GM23338 (cell line): ENCODE results near the gene TNFRSF6B. TPM values are rescaled to one million over a fixed set of nuclear protein-coding genes. Genes with fewer than 3 reads are reported as not detected.

Experiments
- ATAC-seq: fragments of 200-7000 bp; cut with Tn5 transposase; 3 replicates; pipeline ENCODE4 v1.9.1; 2020
- DNase-seq: peaks from one replicate; pipeline ENCODE4 v3.0.0-alpha.2; 2015; ENCODE audit warnings: low spot score
- H2AFZ ChIP-seq: fragments of 200-600 bp; sonication (generic); 2 replicates; pipeline ENCODE4 v1.8.0; 2016; ENCODE audit warnings: antibody characterized with exemption, mild to moderate bottlenecking, moderate library complexity
- H3F3A ChIP-seq: fragments of 200-600 bp; sonication (generic); replicated peaks from 2 replicates; pipeline ENCODE4 v1.8.0; 2017; ENCODE audit warnings: antibody characterized with exemption, mixed run types, low read depth
- H3K27ac ChIP-seq: fragments of 200-600 bp; sonication (generic); 2 replicates; pipeline ENCODE4 v1.6.1; 2016; ENCODE audit warnings: low read depth
- H3K27me3 ChIP-seq: fragments of 200-600 bp; sonication (generic); 2 replicates; pipeline ENCODE4 v1.8.0; 2016; ENCODE audit warnings: mild to moderate bottlenecking, mixed run types, moderate library complexity; ENCODE audit not compliant: insufficient read depth
- H3K36me3 ChIP-seq: fragments of 200-600 bp; sonication (generic); 2 replicates; pipeline ENCODE4 v1.8.0; 2016; ENCODE audit warnings: mild to moderate bottlenecking; ENCODE audit not compliant: insufficient read depth
- H3K4me1 ChIP-seq: fragments of 200-600 bp; sonication (generic); 2 replicates; pipeline ENCODE4 v1.8.0; 2016; ENCODE audit warnings: mild to moderate bottlenecking, moderate library complexity; ENCODE audit not compliant: insufficient read depth
- H3K4me2 ChIP-seq: fragments of 200-600 bp; sonication (generic); 2 replicates; pipeline ENCODE4 v1.7.1; 2017; ENCODE audit warnings: mixed run types
- H3K4me3 ChIP-seq: fragments of 200-600 bp; sonication (generic); 2 replicates; pipeline ENCODE4 v1.6.1; 2016; ENCODE audit warnings: mixed run types
- H3K79me2 ChIP-seq: fragments of 200-600 bp; sonication (generic); replicated peaks from 2 replicates; pipeline ENCODE4 v1.8.0; 2017; ENCODE audit warnings: mild to moderate bottlenecking; ENCODE audit not compliant: insufficient read depth
- H3K9me2 ChIP-seq: fragments of 200-600 bp; sonication (generic); 2 replicates; pipeline ENCODE4 v1.8.0; 2017; ENCODE audit not compliant: insufficient read depth
- H4K20me1 ChIP-seq: fragments of 200-600 bp; sonication (generic); replicated peaks from 2 replicates; pipeline ENCODE4 v1.8.0; 2017; ENCODE audit warnings: mild to moderate bottlenecking; ENCODE audit not compliant: insufficient read depth
- H3K27ac Mint-ChIP-seq: 2 replicates; pipeline ENCODE4 v1.8.0; 2020; ENCODE audit warnings: inconsistent platforms, mild to moderate bottlenecking, moderate library complexity, mixed read lengths
- H3K27me3 Mint-ChIP-seq: 3 replicates; pipeline ENCODE4 v1.8.0; 2022; ENCODE audit warnings: low read depth, mild to moderate bottlenecking, moderate library complexity, mixed read lengths, inconsistent platforms; ENCODE audit not compliant: insufficient read depth, poor library complexity
- H3K36me3 Mint-ChIP-seq: 3 replicates; pipeline ENCODE4 v1.8.0; 2021; ENCODE audit warnings: low read depth, mild to moderate bottlenecking, inconsistent platforms, moderate library complexity, mixed read lengths
- H3K4me1 Mint-ChIP-seq: 3 replicates; pipeline ENCODE4 v1.8.0; 2020; ENCODE audit warnings: mild to moderate bottlenecking, inconsistent platforms, mixed read lengths
- H3K4me3 Mint-ChIP-seq: 3 replicates; pipeline ENCODE4 v1.8.0; 2021; ENCODE audit warnings: moderate library complexity, mild to moderate bottlenecking, inconsistent platforms, mixed read lengths
- H3K9me3 Mint-ChIP-seq: 3 replicates; pipeline ENCODE4 v1.8.0; 2020; ENCODE audit warnings: moderate library complexity, mild to moderate bottlenecking, inconsistent platforms, mixed read lengths
- CREB1 ChIP-seq: fragments of 250-450 bp; sonication (Bioruptor Pico); IDR thresholded peaks from 2 replicates; pipeline ENCODE4 v1.5.0; 2020; ENCODE audit warnings: low read depth, mild to moderate bottlenecking, moderate library complexity
- ETS1 ChIP-seq: IDR thresholded peaks from 2 replicates; pipeline ENCODE4 v1.6.1; 2016; ENCODE audit warnings: antibody characterized with exemption
- EZH2 ChIP-seq: fragments of 200-600 bp; sonication (generic); IDR thresholded peaks from one replicate; pipeline ENCODE4 v1.8.0; 2017; ENCODE audit warnings: antibody characterized with exemption, mild to moderate bottlenecking, low read depth; ENCODE audit not compliant: unreplicated experiment
- EZH2phosphoT487 ChIP-seq: fragments of 200-600 bp; sonication (generic); IDR thresholded peaks from one replicate; pipeline ENCODE4 v1.8.1; 2018; ENCODE audit warnings: antibody characterized with exemption; ENCODE audit not compliant: unreplicated experiment
- JUNB ChIP-seq: IDR thresholded peaks from one replicate; pipeline ENCODE4 v1.6.1; 2016; ENCODE audit warnings: antibody characterized with exemption; ENCODE audit not compliant: unreplicated experiment
- NANOG ChIP-seq: IDR thresholded peaks from 2 replicates; pipeline ENCODE4 v1.6.1; 2016; ENCODE audit warnings: antibody characterized with exemption, borderline replicate concordance
- POLR2AphosphoS5 ChIP-seq: IDR thresholded peaks from 2 replicates; pipeline ENCODE4 v1.6.1; 2016; ENCODE audit warnings: antibody characterized with exemption, low read depth
- STAT1 ChIP-seq: IDR thresholded peaks from one replicate; pipeline ENCODE4 v1.6.1; 2016; ENCODE audit warnings: antibody characterized with exemption; ENCODE audit not compliant: unreplicated experiment
- ZNF114 ChIP-seq: fragments of 250-450 bp; sonication (Bioruptor Pico); IDR thresholded peaks from 2 replicates; pipeline ENCODE4 v1.5.0; 2020; ENCODE audit warnings: mild to moderate bottlenecking, moderate library complexity
- ZNF331 ChIP-seq: fragments of 250-450 bp; sonication (Bioruptor Pico); IDR thresholded peaks from 2 replicates; pipeline ENCODE4 v1.5.0; 2020; ENCODE audit warnings: low read depth, mild to moderate bottlenecking, moderate library complexity
- ZNF462 ChIP-seq: fragments of 250-450 bp; sonication (Bioruptor Pico); IDR thresholded peaks from 2 replicates; pipeline ENCODE4 v1.5.0; 2020; ENCODE audit warnings: mild to moderate bottlenecking, moderate library complexity
- polyA plus RNA-seq: library from polyadenylated mRNA; unstranded; fragments of >200 nt; fragmentation: Nextera tagmentation; extraction: Ambion mirVana; gene quantifications from 2 replicates; pipeline ENCODE4 v1.2.1, GENCODE V29; 2016
- total RNA-seq: library from RNA; depleted of rRNA; stranded (reverse); fragments of >200 nt; shearing (Covaris generic); gene quantifications from 2 replicates; pipeline ENCODE4 v1.2.3, GENCODE V29; 2014
- TF ChIP-seq, protein P1 (sequence below): IDR thresholded peaks from one replicate; pipeline ENCODE4 v1.6.1; 2018; ENCODE audit warnings: antibody characterized with exemption; ENCODE audit not compliant: unreplicated experiment
- TF ChIP-seq, protein P2 (sequence below), 2 experiments: fragments of 200-600 bp in 1 of 2; sonication (generic) in 1 of 2; conservative IDR thresholded peaks; 2 replicates each; pipeline versions ENCODE4 v1.5.1 to v1.6.1; 2016 to 2017; ENCODE audit warnings: antibody characterized with exemption in 2 of 2, low read depth in 2 of 2, mild to moderate bottlenecking in 2 of 2, moderate library complexity in 1 of 2

Gene TNFRSF6B
- total and polyA plus RNA-seq, 2 experiments from 2014 or later: 0.28 TPM; not detected in 1

GRCh38 chr20:63733117-63733516 is 36.7 kb downstream of the TNFRSF6B start:
- TF ChIP-seq STAT1 (no peak), CREB1 (CRISPR knock-in tag) (no peak), EZH2 (no peak), EZH2phosphoT487 (no peak), POLR2AphosphoS5 (no peak), ETS1 (no peak), NANOG (no peak), ZNF114 (no peak), ZNF331 (no peak), ZNF462 (CRISPR knock-in tag) (no peak), JUNB (no peak)
- TF ChIP-seq, protein P1, sequence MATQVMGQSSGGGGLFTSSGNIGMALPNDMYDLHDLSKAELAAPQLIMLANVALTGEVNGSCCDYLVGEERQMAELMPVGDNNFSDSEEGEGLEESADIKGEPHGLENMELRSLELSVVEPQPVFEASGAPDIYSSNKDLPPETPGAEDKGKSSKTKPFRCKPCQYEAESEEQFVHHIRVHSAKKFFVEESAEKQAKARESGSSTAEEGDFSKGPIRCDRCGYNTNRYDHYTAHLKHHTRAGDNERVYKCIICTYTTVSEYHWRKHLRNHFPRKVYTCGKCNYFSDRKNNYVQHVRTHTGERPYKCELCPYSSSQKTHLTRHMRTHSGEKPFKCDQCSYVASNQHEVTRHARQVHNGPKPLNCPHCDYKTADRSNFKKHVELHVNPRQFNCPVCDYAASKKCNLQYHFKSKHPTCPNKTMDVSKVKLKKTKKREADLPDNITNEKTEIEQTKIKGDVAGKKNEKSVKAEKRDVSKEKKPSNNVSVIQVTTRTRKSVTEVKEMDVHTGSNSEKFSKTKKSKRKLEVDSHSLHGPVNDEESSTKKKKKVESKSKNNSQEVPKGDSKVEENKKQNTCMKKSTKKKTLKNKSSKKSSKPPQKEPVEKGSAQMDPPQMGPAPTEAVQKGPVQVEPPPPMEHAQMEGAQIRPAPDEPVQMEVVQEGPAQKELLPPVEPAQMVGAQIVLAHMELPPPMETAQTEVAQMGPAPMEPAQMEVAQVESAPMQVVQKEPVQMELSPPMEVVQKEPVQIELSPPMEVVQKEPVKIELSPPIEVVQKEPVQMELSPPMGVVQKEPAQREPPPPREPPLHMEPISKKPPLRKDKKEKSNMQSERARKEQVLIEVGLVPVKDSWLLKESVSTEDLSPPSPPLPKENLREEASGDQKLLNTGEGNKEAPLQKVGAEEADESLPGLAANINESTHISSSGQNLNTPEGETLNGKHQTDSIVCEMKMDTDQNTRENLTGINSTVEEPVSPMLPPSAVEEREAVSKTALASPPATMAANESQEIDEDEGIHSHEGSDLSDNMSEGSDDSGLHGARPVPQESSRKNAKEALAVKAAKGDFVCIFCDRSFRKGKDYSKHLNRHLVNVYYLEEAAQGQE: no peak
- TF ChIP-seq, protein P2, sequence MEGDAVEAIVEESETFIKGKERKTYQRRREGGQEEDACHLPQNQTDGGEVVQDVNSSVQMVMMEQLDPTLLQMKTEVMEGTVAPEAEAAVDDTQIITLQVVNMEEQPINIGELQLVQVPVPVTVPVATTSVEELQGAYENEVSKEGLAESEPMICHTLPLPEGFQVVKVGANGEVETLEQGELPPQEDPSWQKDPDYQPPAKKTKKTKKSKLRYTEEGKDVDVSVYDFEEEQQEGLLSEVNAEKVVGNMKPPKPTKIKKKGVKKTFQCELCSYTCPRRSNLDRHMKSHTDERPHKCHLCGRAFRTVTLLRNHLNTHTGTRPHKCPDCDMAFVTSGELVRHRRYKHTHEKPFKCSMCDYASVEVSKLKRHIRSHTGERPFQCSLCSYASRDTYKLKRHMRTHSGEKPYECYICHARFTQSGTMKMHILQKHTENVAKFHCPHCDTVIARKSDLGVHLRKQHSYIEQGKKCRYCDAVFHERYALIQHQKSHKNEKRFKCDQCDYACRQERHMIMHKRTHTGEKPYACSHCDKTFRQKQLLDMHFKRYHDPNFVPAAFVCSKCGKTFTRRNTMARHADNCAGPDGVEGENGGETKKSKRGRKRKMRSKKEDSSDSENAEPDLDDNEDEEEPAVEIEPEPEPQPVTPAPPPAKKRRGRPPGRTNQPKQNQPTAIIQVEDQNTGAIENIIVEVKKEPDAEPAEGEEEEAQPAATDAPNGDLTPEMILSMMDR (conservative IDR thresholded peaks at IDR 0.05; ENCODE audit: low read depth in 2 of 2): no peak
- Histone ChIP-seq H3K4me3 (no peak overlapping the region), H3K27ac (no peak overlapping the region), H3K4me1 (no peaks in the 10 kb centered on the region; the same call in 1 of the 2 replicates), H3K4me2 (no peak overlapping the region), H3K79me2 (no peaks in the 10 kb centered on the region), H3F3A (peaks cover 12% of the 10 kb centered on the region), H2AFZ (no peak overlapping the region), H3K9me2 (0 out of 2 replicates have a peak, but pooled peaks cover 5% of the 10 kb centered on the region), H4K20me1 (no peaks in the 10 kb centered on the region; the same call in 1 of the 2 replicates), H3K36me3 (no peaks in the 10 kb centered on the region), H3K27me3 (peaks cover under 1% of the 10 kb centered on the region)
- Mint-ChIP-seq H3K27me3 (peaks cover 12% of the 10 kb centered on the region), H3K4me3 (no peak overlapping the region), H3K9me3 (no peaks in the 10 kb centered on the region; the same call in 2 of the 3 replicates), H3K36me3 (peaks cover 15% of the 10 kb centered on the region), H3K27ac (no peak overlapping the region), H3K4me1 (no peaks in the 10 kb centered on the region)
- DNase-seq (no peak), ATAC-seq (no peak)
